H1 (cell line): Measurements from ENCODE around the gene BSX. TPM values are rescaled to one million over a fixed set of nuclear protein-coding genes. Genes with fewer than 3 reads are reported as not detected.

Experiments
- ASH2L ChIP-seq: fragments of 200-600, 300-600 bp; sonication (generic); IDR thresholded peaks from one replicate; pipeline ENCODE4 v1.7.1; 2017; ENCODE audit warnings: low read length
- ATF2 ChIP-seq: IDR thresholded peaks from 2 replicates; pipeline ENCODE4 v1.6.1; 2012; ENCODE audit warnings: low read length, inconsistent platforms
- CBX8 ChIP-seq: fragments of 300-800, 300-1000 bp; sonication (generic); IDR thresholded peaks from 2 replicates; pipeline ENCODE4 v1.7.1; 2016; ENCODE audit warnings: low read depth, low read length, borderline replicate concordance
- CTCF ChIP-seq, 3 experiments: IDR thresholded peaks; 1 replicate in 2 of 3; 2 replicates in 1 of 3; pipeline versions ENCODE4 v1.5.1 to v1.6.1; 2011; ENCODE audit warnings: low read length in 3 of 3, mild to moderate bottlenecking in 3 of 3, inconsistent platforms in 2 of 3, low read depth in 1 of 3, moderate library complexity in 1 of 3; ENCODE audit not compliant: insufficient read depth in 1 of 3; ENCODE audit errors: control extremely low read depth in 1 of 3
- HDAC6 ChIP-seq: IDR thresholded peaks from one replicate; pipeline ENCODE4 v1.7.1; 2012; ENCODE audit warnings: low read depth, mild to moderate bottlenecking, inconsistent platforms, low read length, moderate library complexity
- ZNF274 ChIP-seq: IDR thresholded peaks from 2 replicates; pipeline ENCODE4 v1.7.0; 2012; ENCODE audit warnings: low read length, borderline replicate concordance; ENCODE audit errors: extremely low read depth
- polyA plus RNA-seq, 7 experiments: library from polyadenylated mRNA; depleted of rRNA in 3 of 7; stranded (reverse) in 5 of 7; unstranded in 2 of 7; fragments of >200 nt in 5 of 7; fragments of 200-250 nt in 2 of 7; gene quantifications; 1 replicate in 5 of 7; 2 replicates in 1 of 7; 4 replicates in 1 of 7; pipeline versions ENCODE4 v1.2.1 to v1.2.3, GENCODE V29; 2011 to 2013; ENCODE audit warnings: missing spikeins in 2 of 7, mixed read lengths in 2 of 7
- total RNA-seq: library from RNA; stranded (reverse); fragmentation: NEBNext Ultra II Directional; extraction: Animal tissue kit (Norgen Biotek cat#: 25700); gene quantifications from 2 replicates; pipeline ENCODE4 v1.2.1, GENCODE V29; 2021
- TF ChIP-seq, protein P1 (sequence below): fragments of 300-600 bp; sonication (generic); IDR thresholded peaks from 2 replicates; pipeline ENCODE4 v1.7.1; 2012; ENCODE audit warnings: low read length, moderate library complexity, mild to moderate bottlenecking, inconsistent platforms; ENCODE audit not compliant: insufficient replicate concordance

Gene BSX
- total and polyA plus RNA-seq, 2 of the 8 experiments (the other 6 are each of a cell fraction or from before 2014, with no cell fraction given) = not detected

GRCh38 chr11:122963961-122964360 is 17.7 kb downstream of the BSX start (continued):
- TF ChIP-seq, protein P1, sequence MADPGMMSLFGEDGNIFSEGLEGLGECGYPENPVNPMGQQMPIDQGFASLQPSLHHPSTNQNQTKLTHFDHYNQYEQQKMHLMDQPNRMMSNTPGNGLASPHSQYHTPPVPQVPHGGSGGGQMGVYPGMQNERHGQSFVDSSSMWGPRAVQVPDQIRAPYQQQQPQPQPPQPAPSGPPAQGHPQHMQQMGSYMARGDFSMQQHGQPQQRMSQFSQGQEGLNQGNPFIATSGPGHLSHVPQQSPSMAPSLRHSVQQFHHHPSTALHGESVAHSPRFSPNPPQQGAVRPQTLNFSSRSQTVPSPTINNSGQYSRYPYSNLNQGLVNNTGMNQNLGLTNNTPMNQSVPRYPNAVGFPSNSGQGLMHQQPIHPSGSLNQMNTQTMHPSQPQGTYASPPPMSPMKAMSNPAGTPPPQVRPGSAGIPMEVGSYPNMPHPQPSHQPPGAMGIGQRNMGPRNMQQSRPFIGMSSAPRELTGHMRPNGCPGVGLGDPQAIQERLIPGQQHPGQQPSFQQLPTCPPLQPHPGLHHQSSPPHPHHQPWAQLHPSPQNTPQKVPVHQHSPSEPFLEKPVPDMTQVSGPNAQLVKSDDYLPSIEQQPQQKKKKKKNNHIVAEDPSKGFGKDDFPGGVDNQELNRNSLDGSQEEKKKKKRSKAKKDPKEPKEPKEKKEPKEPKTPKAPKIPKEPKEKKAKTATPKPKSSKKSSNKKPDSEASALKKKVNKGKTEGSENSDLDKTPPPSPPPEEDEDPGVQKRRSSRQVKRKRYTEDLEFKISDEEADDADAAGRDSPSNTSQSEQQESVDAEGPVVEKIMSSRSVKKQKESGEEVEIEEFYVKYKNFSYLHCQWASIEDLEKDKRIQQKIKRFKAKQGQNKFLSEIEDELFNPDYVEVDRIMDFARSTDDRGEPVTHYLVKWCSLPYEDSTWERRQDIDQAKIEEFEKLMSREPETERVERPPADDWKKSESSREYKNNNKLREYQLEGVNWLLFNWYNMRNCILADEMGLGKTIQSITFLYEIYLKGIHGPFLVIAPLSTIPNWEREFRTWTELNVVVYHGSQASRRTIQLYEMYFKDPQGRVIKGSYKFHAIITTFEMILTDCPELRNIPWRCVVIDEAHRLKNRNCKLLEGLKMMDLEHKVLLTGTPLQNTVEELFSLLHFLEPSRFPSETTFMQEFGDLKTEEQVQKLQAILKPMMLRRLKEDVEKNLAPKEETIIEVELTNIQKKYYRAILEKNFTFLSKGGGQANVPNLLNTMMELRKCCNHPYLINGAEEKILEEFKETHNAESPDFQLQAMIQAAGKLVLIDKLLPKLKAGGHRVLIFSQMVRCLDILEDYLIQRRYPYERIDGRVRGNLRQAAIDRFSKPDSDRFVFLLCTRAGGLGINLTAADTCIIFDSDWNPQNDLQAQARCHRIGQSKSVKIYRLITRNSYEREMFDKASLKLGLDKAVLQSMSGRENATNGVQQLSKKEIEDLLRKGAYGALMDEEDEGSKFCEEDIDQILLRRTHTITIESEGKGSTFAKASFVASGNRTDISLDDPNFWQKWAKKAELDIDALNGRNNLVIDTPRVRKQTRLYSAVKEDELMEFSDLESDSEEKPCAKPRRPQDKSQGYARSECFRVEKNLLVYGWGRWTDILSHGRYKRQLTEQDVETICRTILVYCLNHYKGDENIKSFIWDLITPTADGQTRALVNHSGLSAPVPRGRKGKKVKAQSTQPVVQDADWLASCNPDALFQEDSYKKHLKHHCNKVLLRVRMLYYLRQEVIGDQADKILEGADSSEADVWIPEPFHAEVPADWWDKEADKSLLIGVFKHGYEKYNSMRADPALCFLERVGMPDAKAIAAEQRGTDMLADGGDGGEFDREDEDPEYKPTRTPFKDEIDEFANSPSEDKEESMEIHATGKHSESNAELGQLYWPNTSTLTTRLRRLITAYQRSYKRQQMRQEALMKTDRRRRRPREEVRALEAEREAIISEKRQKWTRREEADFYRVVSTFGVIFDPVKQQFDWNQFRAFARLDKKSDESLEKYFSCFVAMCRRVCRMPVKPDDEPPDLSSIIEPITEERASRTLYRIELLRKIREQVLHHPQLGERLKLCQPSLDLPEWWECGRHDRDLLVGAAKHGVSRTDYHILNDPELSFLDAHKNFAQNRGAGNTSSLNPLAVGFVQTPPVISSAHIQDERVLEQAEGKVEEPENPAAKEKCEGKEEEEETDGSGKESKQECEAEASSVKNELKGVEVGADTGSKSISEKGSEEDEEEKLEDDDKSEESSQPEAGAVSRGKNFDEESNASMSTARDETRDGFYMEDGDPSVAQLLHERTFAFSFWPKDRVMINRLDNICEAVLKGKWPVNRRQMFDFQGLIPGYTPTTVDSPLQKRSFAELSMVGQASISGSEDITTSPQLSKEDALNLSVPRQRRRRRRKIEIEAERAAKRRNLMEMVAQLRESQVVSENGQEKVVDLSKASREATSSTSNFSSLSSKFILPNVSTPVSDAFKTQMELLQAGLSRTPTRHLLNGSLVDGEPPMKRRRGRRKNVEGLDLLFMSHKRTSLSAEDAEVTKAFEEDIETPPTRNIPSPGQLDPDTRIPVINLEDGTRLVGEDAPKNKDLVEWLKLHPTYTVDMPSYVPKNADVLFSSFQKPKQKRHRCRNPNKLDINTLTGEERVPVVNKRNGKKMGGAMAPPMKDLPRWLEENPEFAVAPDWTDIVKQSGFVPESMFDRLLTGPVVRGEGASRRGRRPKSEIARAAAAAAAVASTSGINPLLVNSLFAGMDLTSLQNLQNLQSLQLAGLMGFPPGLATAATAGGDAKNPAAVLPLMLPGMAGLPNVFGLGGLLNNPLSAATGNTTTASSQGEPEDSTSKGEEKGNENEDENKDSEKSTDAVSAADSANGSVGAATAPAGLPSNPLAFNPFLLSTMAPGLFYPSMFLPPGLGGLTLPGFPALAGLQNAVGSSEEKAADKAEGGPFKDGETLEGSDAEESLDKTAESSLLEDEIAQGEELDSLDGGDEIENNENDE = no peak
- TF ChIP-seq HDAC6 = no peak
- TF ChIP-seq CTCF (IDR thresholded peaks at IDR 0.05; ENCODE audit: control extremely low read depth in 1 of 3, insufficient read depth in 1 of 3, low read depth in 1 of 3, low read length in 3 of 3) = no peak
- TF ChIP-seq ATF2 = no peak
- no peak for TF ChIP-seq CBX8
- TF ChIP-seq ZNF274 = no peak
- TF ChIP-seq ASH2L = no peak
